Measurements from ENCODE around the gene FBXO8.

The FBXO8 gene

GRCh38 chr4:174207367-174207766 lies 76.1 kb downstream of the FBXO8 start:
- no peak for DNase-seq

GRCh38 chr4:174204164-174204831 lies 79.2 kb downstream of the FBXO8 start:
- DNase-seq = no peak

- no peak for DNase-seq
These were observed 81.6 kb downstream of the FBXO8 start for GRCh38 chr4:174201871-174202270.

DNA sequence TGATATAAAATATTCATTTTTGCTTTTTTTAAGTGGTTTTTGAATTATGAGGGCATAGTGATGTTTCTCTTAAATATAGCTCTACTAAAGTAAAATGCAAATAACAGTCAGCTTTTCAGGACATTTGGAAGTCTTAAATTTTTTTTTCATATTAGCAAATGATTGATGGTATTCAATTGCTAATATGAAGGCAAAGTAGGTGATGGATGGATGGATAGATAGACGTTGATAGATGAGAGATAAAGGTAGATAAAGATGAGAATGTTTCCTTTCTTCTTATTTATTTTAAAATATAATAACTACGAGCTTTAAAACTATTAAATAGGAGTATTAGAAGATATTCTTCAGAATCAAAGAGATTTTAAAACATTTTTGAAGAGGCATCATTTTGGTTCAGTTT lies 83.7 kb downstream of the FBXO8 start:
- no peak for DNase-seq

GRCh38 chr4:174198828-174199227 lies 84.6 kb downstream of the FBXO8 start:
- DNase-seq = no peak

GRCh38 chr4:174198396-174198795 lies 85.1 kb downstream of the FBXO8 start:
- no peak for DNase-seq

GRCh38 chr4:174193438-174194374 lies 89.8 kb downstream of the FBXO8 start:
- no peak for DNase-seq

GRCh38 chr4:174192943-174193342 lies 90.5 kb downstream of the FBXO8 start:
- DNase-seq = no peak

- no peak for DNase-seq
These were observed 92.5 kb downstream of the FBXO8 start for GRCh38 chr4:174190832-174191500.

GRCh38 chr4:174189392-174190015 lies 94.0 kb downstream of the FBXO8 start:
- DNase-seq = no peak

Measured in C1 segment of cervical spinal cord (tissue), 14 donors.